GM13976 (cell line): ENCODE measurements around the gene MYL4.
"Not testable (repeated sequence)": the region's sequence is repeated elsewhere in the genome, so short reads cannot be mapped to it uniquely, and the experiment has no call there.

Experiments
- DNase-seq: peaks from one replicate; pipeline ENCODE4 v3.0.0; 2012; ENCODE audit warnings: low spot score
- CTCF ChIP-seq: IDR thresholded peaks from 2 replicates; pipeline ENCODE4 v1.5.1; 2012; ENCODE audit warnings: borderline replicate concordance, mild to moderate bottlenecking; ENCODE audit not compliant: insufficient read depth; ENCODE audit errors: extremely low read depth, missing control alignments, control extremely low read depth
- in situ Hi-C: fragments of 300-500 bp; cut with MboI; formaldehyde crosslinking; loops from one replicate; pipeline ENCODE4 v1.12.0; 2022; ENCODE audit warnings: low sequenced_read_pairs, mixed read lengths, inconsistent platforms; ENCODE audit not compliant: unreplicated experiment

MYL4 gene

GRCh38 chr17:47172696-47173565 lies 36.2 kb upstream of the MYL4 start:
- in situ Hi-C loops = no loop called here
- no peak for DNase-seq
- no peak for TF ChIP-seq CTCF

GRCh38 chr17:47174823-47175222 lies 34.3 kb upstream of the MYL4 start:
- DNase-seq, in situ Hi-C loops: not testable (repeated sequence)

GRCh38 chr17:47176389-47176826 lies 32.7 kb upstream of the MYL4 start:
- no peak for DNase-seq
- in situ Hi-C loops = no loop called here
- TF ChIP-seq CTCF = no peak

- DNase-seq = no peak
- in situ Hi-C loops = no loop called here
- no peak for TF ChIP-seq CTCF
Measured at GRCh38 chr17:47177261-47177660, 31.9 kb upstream of the MYL4 start.

GRCh38 chr17:47179141-47179540 lies 30.0 kb upstream of the MYL4 start:
- DNase-seq = no peak
- TF ChIP-seq CTCF = no peak
- in situ Hi-C loops = no loop called here

- no peak for TF ChIP-seq CTCF
Measured at GRCh38 chr17:47180337-47180736, 28.8 kb upstream of the MYL4 start.

GRCh38 chr17:47180988-47181387 lies 28.2 kb upstream of the MYL4 start:
- DNase-seq, in situ Hi-C loops: not testable (repeated sequence)

More at GRCh38 chr17:47180337-47180736, 28.8 kb upstream of the MYL4 start:
- in situ Hi-C loops = no loop called here
- DNase-seq = no peak
